Skin epidermis (tissue), 12 donors: ENCODE data around the gene TMEM229B.
"Not testable (repeated sequence)": the region's sequence is repeated elsewhere in the genome, so short reads cannot be mapped to it uniquely, and the experiment has no call there.

ENCODE experiments used
- H3K27ac ChIP-seq, 21 experiments: fragments of 200-600 bp; sonication (generic) in 11 of 21; one replicate each; pipeline ENCODE4 v1.5.0; 2020; ENCODE audit warnings: mild to moderate bottlenecking in 3 of 21, inconsistent platforms in 2 of 21, moderate library complexity in 2 of 21
- H3K4me3 ChIP-seq, 7 experiments: fragments of 200-600 bp; sonication (generic) in 2 of 7; one replicate each; pipeline ENCODE4 v1.5.0; 2020; ENCODE audit warnings: inconsistent platforms in 2 of 7, mild to moderate bottlenecking in 2 of 7, moderate library complexity in 1 of 7

The TMEM229B gene

GRCh38 chr14:67464377-67464776 lies 24.1 kb downstream of the TMEM229B start:
- H3K27ac ChIP-seq: no peak overlapping the region
- no peak overlapping the region for H3K4me3 ChIP-seq

GRCh38 chr14:67463900-67464299 lies 24.6 kb downstream of the TMEM229B start:
- H3K27ac ChIP-seq: no peak overlapping the region
- H3K4me3 ChIP-seq: no peak overlapping the region

- Histone ChIP-seq H3K4me3 (no peak overlapping the region), H3K27ac (no peak overlapping the region)
Observed at GRCh38 chr14:67461996-67462395, 26.5 kb downstream of the TMEM229B start.

- Histone ChIP-seq H3K27ac (no peak overlapping the region), H3K4me3 (no peak overlapping the region)
Observed at GRCh38 chr14:67461341-67461985, 27.1 kb downstream of the TMEM229B start.

GRCh38 chr14:67459336-67459735 lies 29.2 kb downstream of the TMEM229B start:
- Histone ChIP-seq H3K27ac (no peak overlapping the region), H3K4me3 (no peak overlapping the region)

GRCh38 chr14:67457782-67458181 lies 30.7 kb downstream of the TMEM229B start:
- no peak overlapping the region for H3K4me3 ChIP-seq
- H3K27ac ChIP-seq: no peak overlapping the region

- H3K27ac ChIP-seq: no peak overlapping the region
- H3K4me3 ChIP-seq: no peak overlapping the region
Observed at GRCh38 chr14:67456732-67457131, 31.8 kb downstream of the TMEM229B start.

GRCh38 chr14:67453575-67454300 lies 34.8 kb downstream of the TMEM229B start:
- Histone ChIP-seq H3K27ac (no peak overlapping the region), H3K4me3 (no peak overlapping the region)

GRCh38 chr14:67451667-67452066 lies 36.9 kb downstream of the TMEM229B start:
- H3K4me3 ChIP-seq, H3K27ac ChIP-seq: not testable (repeated sequence)

- Histone ChIP-seq H3K4me3 (no peak overlapping the region), H3K27ac (no peak overlapping the region)
Observed at GRCh38 chr14:67449096-67449495, 39.4 kb downstream of the TMEM229B start.

GRCh38 chr14:67447033-67447381 lies 41.5 kb downstream of the TMEM229B start:
- Histone ChIP-seq H3K27ac (no peak overlapping the region), H3K4me3 (no peak overlapping the region)

GRCh38 chr14:67446371-67447032 lies 42.0 kb downstream of the TMEM229B start:
- no peak overlapping the region for H3K27ac ChIP-seq
- no peak overlapping the region for H3K4me3 ChIP-seq

- no peak overlapping the region for H3K4me3 ChIP-seq
- no peak overlapping the region for H3K27ac ChIP-seq
Observed at GRCh38 chr14:67444395-67444794, 44.1 kb downstream of the TMEM229B start.

GRCh38 chr14:67442139-67442906 lies 46.2 kb downstream of the TMEM229B start:
- H3K4me3 ChIP-seq: no peak overlapping the region
- no peak overlapping the region for H3K27ac ChIP-seq

GRCh38 chr14:67441672-67442071 lies 46.8 kb downstream of the TMEM229B start:
- H3K4me3 ChIP-seq: no peak overlapping the region
- no peak overlapping the region for H3K27ac ChIP-seq

- H3K27ac ChIP-seq: no peak overlapping the region
- no peak overlapping the region for H3K4me3 ChIP-seq
Observed at GRCh38 chr14:67441256-67441655, 47.3 kb downstream of the TMEM229B start.

- no peak overlapping the region for H3K4me3 ChIP-seq
- no peak overlapping the region for H3K27ac ChIP-seq
Observed at GRCh38 chr14:67440513-67440912, 48.0 kb downstream of the TMEM229B start.

- Histone ChIP-seq H3K4me3 (no peak overlapping the region), H3K27ac (no peak overlapping the region)
Observed at GRCh38 chr14:67438969-67439368, 49.6 kb downstream of the TMEM229B start.

- no peak overlapping the region for H3K4me3 ChIP-seq
- no peak overlapping the region for H3K27ac ChIP-seq
Observed at GRCh38 chr14:67436006-67436866, 52.3 kb downstream of the TMEM229B start.

- no peak overlapping the region for H3K27ac ChIP-seq
- H3K4me3 ChIP-seq: no peak overlapping the region
Observed at GRCh38 chr14:67435603-67436002, 52.9 kb downstream of the TMEM229B start.
